Vagina (tissue), 2 donors: ENCODE results near the gene ACACA.

Experiments used
- POLR2A ChIP-seq, 2 donors: fragments of 450-650 bp; IDR thresholded peaks; one replicate each; pipeline ENCODE4 v1.6.1; 2017; ENCODE audit warnings: antibody characterized with exemption in 2 of 2, mild to moderate bottlenecking in 2 of 2, moderate library complexity in 2 of 2
- POLR2AphosphoS5 ChIP-seq, 2 donors: sonication (generic); formaldehyde crosslinking; IDR thresholded peaks; one replicate each; pipeline ENCODE4 v1.9.0; 2017; ENCODE audit warnings: antibody characterized with exemption in 2 of 2, mild to moderate bottlenecking in 2 of 2, low read depth in 1 of 2; ENCODE audit not compliant: insufficient read depth in 1 of 2
- TF ChIP-seq, protein P1 (sequence below), 3 experiments: fragments of 450-650 bp in 2 of 3; fragments of 200-600 bp in 1 of 3; sonication (generic) in 1 of 3; IDR thresholded peaks; one replicate each; pipeline ENCODE4 v1.5.1; 2017 to 2019; ENCODE audit warnings: antibody characterized with exemption in 3 of 3, mild to moderate bottlenecking in 2 of 3, moderate library complexity in 2 of 3

GRCh38 chr17:37079735-37080134 lies 326.9 kb downstream of the ACACA start:
- TF ChIP-seq POLR2A (IDR thresholded peaks at IDR 0.05) (no peak), POLR2AphosphoS5 (IDR thresholded peaks at IDR 0.05; ENCODE audit: insufficient read depth in 1 of 2, low read depth in 1 of 2) (no peak)
- TF ChIP-seq, protein P1, sequence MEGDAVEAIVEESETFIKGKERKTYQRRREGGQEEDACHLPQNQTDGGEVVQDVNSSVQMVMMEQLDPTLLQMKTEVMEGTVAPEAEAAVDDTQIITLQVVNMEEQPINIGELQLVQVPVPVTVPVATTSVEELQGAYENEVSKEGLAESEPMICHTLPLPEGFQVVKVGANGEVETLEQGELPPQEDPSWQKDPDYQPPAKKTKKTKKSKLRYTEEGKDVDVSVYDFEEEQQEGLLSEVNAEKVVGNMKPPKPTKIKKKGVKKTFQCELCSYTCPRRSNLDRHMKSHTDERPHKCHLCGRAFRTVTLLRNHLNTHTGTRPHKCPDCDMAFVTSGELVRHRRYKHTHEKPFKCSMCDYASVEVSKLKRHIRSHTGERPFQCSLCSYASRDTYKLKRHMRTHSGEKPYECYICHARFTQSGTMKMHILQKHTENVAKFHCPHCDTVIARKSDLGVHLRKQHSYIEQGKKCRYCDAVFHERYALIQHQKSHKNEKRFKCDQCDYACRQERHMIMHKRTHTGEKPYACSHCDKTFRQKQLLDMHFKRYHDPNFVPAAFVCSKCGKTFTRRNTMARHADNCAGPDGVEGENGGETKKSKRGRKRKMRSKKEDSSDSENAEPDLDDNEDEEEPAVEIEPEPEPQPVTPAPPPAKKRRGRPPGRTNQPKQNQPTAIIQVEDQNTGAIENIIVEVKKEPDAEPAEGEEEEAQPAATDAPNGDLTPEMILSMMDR (IDR thresholded peaks at IDR 0.05), result no peak
